ENCODE data around the gene ABHD16B. TPM values are rescaled to one million over a fixed set of nuclear protein-coding genes. Genes with fewer than 3 reads are reported as not detected.
A peak's percentile ranks its signal among the peaks of the same experiment; 100 is the strongest.

ABHD16B gene
- total and polyA plus RNA-seq, 2 of the 13 experiments (the other 11 are each of a cell fraction or from before 2014, with no cell fraction given) = not detected

DNA sequence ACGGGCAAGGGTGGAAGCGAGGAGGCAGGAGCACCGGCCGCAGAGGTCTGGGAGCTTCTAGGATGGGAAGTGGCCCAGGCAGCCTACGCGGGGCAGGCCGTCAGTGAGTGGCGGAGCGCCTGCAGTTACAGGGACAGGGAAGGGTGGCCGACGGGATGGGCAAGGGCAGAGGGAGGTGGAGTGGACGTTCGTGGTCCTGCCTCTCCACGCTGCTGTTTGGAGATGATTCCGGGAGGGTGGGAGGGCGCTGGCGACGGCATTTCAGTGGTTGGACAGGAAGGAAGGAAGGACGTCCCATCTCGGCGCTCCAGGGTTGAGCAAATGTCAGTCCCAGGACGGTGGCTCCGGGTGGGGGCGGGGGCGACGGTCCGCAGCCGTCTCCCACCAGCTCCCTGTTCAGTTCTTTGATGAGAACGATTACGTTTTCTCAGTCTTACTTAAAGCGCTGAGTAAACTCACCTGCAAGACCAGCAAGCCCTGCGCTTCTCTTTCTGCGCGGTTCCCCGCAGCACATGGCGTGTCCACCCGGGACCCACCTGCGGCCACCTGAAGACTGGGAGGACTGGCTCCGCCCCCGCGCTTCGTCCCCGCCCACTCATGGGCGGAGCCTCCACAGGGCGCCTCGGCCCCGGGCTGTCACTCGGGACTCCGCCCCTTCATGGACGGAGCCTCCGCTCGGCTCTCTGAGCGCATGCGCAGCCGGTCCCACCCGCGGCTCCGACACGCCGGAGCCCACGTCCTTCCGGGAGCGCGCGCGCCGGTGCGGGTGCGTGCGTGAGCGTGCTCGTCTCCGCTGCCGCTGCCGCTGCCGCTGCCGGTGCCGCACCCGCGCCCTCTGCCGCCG lies 33.3 kb downstream of the ABHD16B start, which contains the start of gene DNAJC5:
Gene DNAJC5 (plus strand): TSS at position 769 of the 844 bp plus-strand sequence. CDS start 33,220 bp downstream, outside the sequence.
- in situ Hi-C loops (cut with HindIII; ENCODE audit: extremely low pct_ligation_motif_present, low pct_unique_long_range_greater_than_20kb) = no loop called here
- Histone ChIP-seq H3K4me1 (ENCODE audit: insufficient read depth, low read length) (peaks cover 39% of the 10 kb centered on the region), H3K79me2 (ENCODE audit: insufficient read depth, low read length) (peaks cover 38% of the 10 kb centered on the region), H3K4me3 (replicated peaks in 1 of 3; ENCODE audit: insufficient read depth in 1 of 3, low read depth in 2 of 3, low read length in 3 of 3) (peak within 1 kb of the TSS; percentile 73 to 82 (median 77)), H2AFZ (ENCODE audit: low read length) (no peak within 1 kb of the TSS), H3K9me3 (ENCODE audit: low read length) (no peaks in the 10 kb centered on the region), H3K4me2 (ENCODE audit: low read depth, low read length) (peak within 1 kb of the TSS; percentile 96), H3K36me3 (replicated peaks in 1 of 2; ENCODE audit: control insufficient read depth in 1 of 2, insufficient read depth in 2 of 2, low read length in 2 of 2) (peaks cover 16 to 31% of the 10 kb centered on the region in 2 experiments), H3K9ac (ENCODE audit: insufficient read depth, low read depth, low read length) (peak within 1 kb of the TSS; percentile 76), H4K20me1 (ENCODE audit: insufficient read depth, low read length) (peaks cover 28% of the 10 kb centered on the region; the same call in 1 of the 2 replicates), H3K27me3 (ENCODE audit: control insufficient read depth in 1 of 2, insufficient read depth in 2 of 2, low read length in 2 of 2) (no peaks in the 10 kb centered on the region; a peak in 1 of 5 replicates), H3K27ac (ENCODE audit: extremely low read length, insufficient read depth, low read length) (peak within 1 kb of the TSS; percentile 60)
- no TSS peak for BruUV-seq (replicated peaks)
- POLR2A ChIA-PET = interaction anchor here (0.7 to 4.7 kb wide), 8 partner anchors 10 to 294 kb away, joined by 3 to 71 read pairs (median 4); partner anchors contain the start of genes TPD52L2 and UCKL1
- CTCF ChIA-PET (ENCODE audit: low intra/inter-chr PET ratio, low total read pairs) = no interaction called here
- intact Hi-C loops (cut with micrococcal nuclease; ENCODE audit: unreplicated experiment) = loop anchor here (2.0 kb wide), 1 partner anchor 30 kb away; the partner anchor contains the start of gene TPD52L2
- DNase-seq (ENCODE audit: low spot score) (peak; percentile 95), FAIRE-seq (peak; percentile 87), ATAC-seq (peak; percentile 82)
- WGBS (ENCODE audit: low lambda C conversion rate) = 6% methylated on average over 57 of the region's 82 CpGs
- TF ChIP-seq ZNF235 (CRISPR knock-in tag; IDR thresholded peaks at IDR 0.05; ENCODE audit: borderline replicate concordance) (no peak), CBX5 (CRISPR knock-in tag; IDR thresholded peaks at IDR 0.05; ENCODE audit: borderline replicate concordance) (0 out of 2 replicates have a peak, but pooled peaks have one; percentile 36), ZNF501 (CRISPR knock-in tag; IDR thresholded peaks at IDR 0.05) (peak; percentile 62), FOXK1 (CRISPR knock-in tag; IDR thresholded peaks at IDR 0.05; ENCODE audit: borderline replicate concordance, low read depth) (peak; percentile 75; the same call in 1 of the 2 replicates), FOXK2 (IDR thresholded peaks at IDR 0.05) (no peak), NRL (CRISPR knock-in tag; IDR thresholded peaks at IDR 0.05; ENCODE audit: borderline replicate concordance) (peak; percentile 99), BRD4 (CRISPR knock-in tag; IDR thresholded peaks at IDR 0.05) (0 out of 2 replicates have a peak, but pooled peaks have one; percentile 42), RBAK (CRISPR knock-in tag; IDR thresholded peaks at IDR 0.05) (no peak), GPN1 (CRISPR knock-in tag; IDR thresholded peaks at IDR 0.05; ENCODE audit: borderline replicate concordance) (peak; percentile 37; the same call in 1 of the 2 replicates), KLF16 (CRISPR knock-in tag; IDR thresholded peaks at IDR 0.05) (peak in 1 of 2 experiments; percentile 92; a peak in 1 of 4 replicates), ZKSCAN1 (IDR thresholded peaks at IDR 0.05; ENCODE audit: low read length) (no peak), HOXD1 (CRISPR knock-in tag; IDR thresholded peaks at IDR 0.05) (no peak), MTF2 (CRISPR knock-in tag; IDR thresholded peaks at IDR 0.05; ENCODE audit: borderline replicate concordance) (peak; percentile 44; the same call in 1 of the 2 replicates), CREM (IDR thresholded peaks at IDR 0.05) (0 out of 2 replicates have a peak, but pooled peaks have one; percentile 32), CREM (CRISPR knock-in tag; IDR thresholded peaks at IDR 0.05) (no peak), KLF6 (CRISPR knock-in tag; IDR thresholded peaks at IDR 0.05) (peak; percentile 83), HNF4A (CRISPR knock-in tag; IDR thresholded peaks at IDR 0.05) (no peak)
- TF ChIP-seq, protein P1, sequence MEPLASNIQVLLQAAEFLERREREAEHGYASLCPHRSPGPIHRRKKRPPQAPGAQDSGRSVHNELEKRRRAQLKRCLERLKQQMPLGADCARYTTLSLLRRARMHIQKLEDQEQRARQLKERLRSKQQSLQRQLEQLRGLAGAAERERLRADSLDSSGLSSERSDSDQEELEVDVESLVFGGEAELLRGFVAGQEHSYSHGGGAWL (CRISPR knock-in tag; IDR thresholded peaks at IDR 0.05) = peak; percentile 82
- TF ChIP-seq, protein P2, sequence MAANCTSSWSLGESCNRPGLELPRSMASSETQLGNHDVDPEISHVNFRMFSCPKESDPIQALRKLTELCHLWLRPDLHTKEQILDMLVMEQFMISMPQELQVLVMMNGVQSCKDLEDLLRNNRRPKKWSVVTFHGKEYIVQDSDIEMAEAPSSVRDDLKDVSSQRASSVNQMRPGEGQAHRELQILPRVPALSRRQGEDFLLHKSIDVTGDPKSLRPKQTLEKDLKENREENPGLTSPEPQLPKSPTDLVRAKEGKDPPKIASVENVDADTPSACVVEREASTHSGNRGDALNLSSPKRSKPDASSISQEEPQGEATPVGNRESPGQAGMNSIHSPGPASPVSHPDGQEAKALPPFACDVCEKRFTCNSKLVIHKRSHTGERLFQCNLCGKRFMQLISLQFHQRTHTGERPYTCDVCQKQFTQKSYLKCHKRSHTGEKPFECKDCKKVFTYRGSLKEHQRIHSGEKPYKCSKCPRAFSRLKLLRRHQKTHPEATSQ (CRISPR knock-in tag; IDR thresholded peaks at IDR 0.05; ENCODE audit: borderline replicate concordance) = no peak
- TF ChIP-seq, protein P3, sequence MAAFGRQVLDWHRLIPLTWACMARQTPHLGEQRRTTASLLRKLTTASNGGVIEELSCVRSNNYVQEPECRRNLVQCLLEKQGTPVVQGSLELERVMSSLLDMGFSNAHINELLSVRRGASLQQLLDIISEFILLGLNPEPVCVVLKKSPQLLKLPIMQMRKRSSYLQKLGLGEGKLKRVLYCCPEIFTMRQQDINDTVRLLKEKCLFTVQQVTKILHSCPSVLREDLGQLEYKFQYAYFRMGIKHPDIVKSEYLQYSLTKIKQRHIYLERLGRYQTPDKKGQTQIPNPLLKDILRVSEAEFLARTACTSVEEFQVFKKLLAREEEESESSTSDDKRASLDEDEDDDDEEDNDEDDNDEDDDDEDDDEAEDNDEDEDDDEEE (CRISPR knock-in tag; IDR thresholded peaks at IDR 0.05) = peak; percentile 96
- TF ChIP-seq, protein P4, sequence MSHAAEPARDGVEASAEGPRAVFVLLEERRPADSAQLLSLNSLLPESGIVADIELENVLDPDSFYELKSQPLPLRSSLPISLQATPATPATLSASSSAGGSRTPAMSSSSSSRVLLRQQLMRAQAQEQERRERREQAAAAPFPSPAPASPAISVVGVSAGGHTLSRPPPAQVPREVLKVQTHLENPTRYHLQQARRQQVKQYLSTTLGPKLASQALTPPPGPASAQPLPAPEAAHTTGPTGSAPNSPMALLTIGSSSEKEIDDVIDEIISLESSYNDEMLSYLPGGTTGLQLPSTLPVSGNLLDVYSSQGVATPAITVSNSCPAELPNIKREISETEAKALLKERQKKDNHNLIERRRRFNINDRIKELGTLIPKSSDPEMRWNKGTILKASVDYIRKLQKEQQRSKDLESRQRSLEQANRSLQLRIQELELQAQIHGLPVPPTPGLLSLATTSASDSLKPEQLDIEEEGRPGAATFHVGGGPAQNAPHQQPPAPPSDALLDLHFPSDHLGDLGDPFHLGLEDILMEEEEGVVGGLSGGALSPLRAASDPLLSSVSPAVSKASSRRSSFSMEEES (CRISPR knock-in tag; IDR thresholded peaks at IDR 0.05) = no peak

Measured in HepG2 (cell line).